Measurements from ENCODE around the gene ANAPC16. TPM values are rescaled to one million over a fixed set of nuclear protein-coding genes. Genes with fewer than 3 reads are reported as not detected.
"Not testable (repeated sequence)": the region's sequence is repeated elsewhere in the genome, so short reads cannot be mapped to it uniquely, and the experiment has no call there.

The ANAPC16 gene
- polyA plus RNA-seq, 1 donor from 2014 or later = 426 TPM

GRCh38 chr10:72194949-72195348, 20.9 kb upstream of the ANAPC16 start:
- H3K9me3 Mint-ChIP-seq = no peaks in the 10 kb centered on the region
- H3K4me1 Mint-ChIP-seq = peaks cover 0 to 1% (median 0%) of the 10 kb centered on the region in 3 donors
- peaks cover 3% of the 10 kb centered on the region for H3K36me3 Mint-ChIP-seq
- no peak overlapping the region for H3K4me3 Mint-ChIP-seq
- H3K27ac Mint-ChIP-seq = no peak overlapping the region
- no peaks in the 10 kb centered on the region for H3K27me3 Mint-ChIP-seq

DNA sequence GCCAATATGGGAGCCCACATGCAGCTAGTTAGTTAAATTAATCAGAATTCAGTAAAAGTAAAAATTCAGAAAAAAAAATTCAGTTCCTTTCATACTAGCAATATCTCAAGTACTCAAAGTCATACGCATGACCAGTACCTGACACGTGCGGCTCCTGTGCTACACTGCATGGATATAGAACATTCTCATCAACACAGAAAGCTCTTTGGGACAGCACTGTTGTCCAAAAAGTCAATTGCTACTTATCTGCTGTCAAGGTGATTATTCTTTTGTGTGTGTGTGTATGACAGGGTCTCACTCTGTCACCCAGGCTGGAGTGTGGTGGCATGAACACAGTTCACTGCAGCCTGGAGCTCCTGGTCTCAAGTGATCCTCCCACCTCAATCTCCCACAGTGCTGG, 14.9 kb upstream of the ANAPC16 start:
- H3K4me1 Mint-ChIP-seq = peaks cover 0 to 2% (median 0%) of the 10 kb centered on the region in 3 donors
- no peak overlapping the region for H3K4me3 Mint-ChIP-seq
- no peaks in the 10 kb centered on the region for H3K27me3 Mint-ChIP-seq
- H3K36me3 Mint-ChIP-seq = peaks cover 3% of the 10 kb centered on the region
- H3K27ac Mint-ChIP-seq = no peak overlapping the region
- no peaks in the 10 kb centered on the region for H3K9me3 Mint-ChIP-seq

GRCh38 chr10:72201293-72201692, 14.5 kb upstream of the ANAPC16 start:
- peaks cover 0 to 2% (median 0%) of the 10 kb centered on the region in 3 donors for H3K4me1 Mint-ChIP-seq
- H3K9me3 Mint-ChIP-seq = no peaks in the 10 kb centered on the region
- H3K4me3 Mint-ChIP-seq = no peak overlapping the region
- no peak overlapping the region for H3K27ac Mint-ChIP-seq
- no peaks in the 10 kb centered on the region for H3K27me3 Mint-ChIP-seq
- H3K36me3 Mint-ChIP-seq = peaks cover 3% of the 10 kb centered on the region

GRCh38 chr10:72204296-72204695, 11.5 kb upstream of the ANAPC16 start:
- Mint-ChIP-seq H3K36me3 (peaks cover 3% of the 10 kb centered on the region), H3K4me1 (peaks cover 0 to 2% (median 0%) of the 10 kb centered on the region in 3 donors), H3K27me3 (no peaks in the 10 kb centered on the region), H3K4me3 (no peak overlapping the region), H3K27ac (no peak overlapping the region), H3K9me3 (no peaks in the 10 kb centered on the region)

GRCh38 chr10:72204724-72205123, 11.1 kb upstream of the ANAPC16 start:
- no peaks in the 10 kb centered on the region for H3K27me3 Mint-ChIP-seq
- no peaks in the 10 kb centered on the region for H3K9me3 Mint-ChIP-seq
- peaks cover 0 to 2% (median 0%) of the 10 kb centered on the region in 3 donors for H3K4me1 Mint-ChIP-seq
- H3K36me3 Mint-ChIP-seq = peaks cover 3% of the 10 kb centered on the region
- H3K27ac Mint-ChIP-seq = no peak overlapping the region
- no peak overlapping the region for H3K4me3 Mint-ChIP-seq

- Mint-ChIP-seq H3K27me3 (no peaks in the 10 kb centered on the region), H3K27ac (no peak overlapping the region), H3K9me3 (no peaks in the 10 kb centered on the region), H3K4me1 (peaks cover 0 to 4% (median 2%) of the 10 kb centered on the region in 3 donors), H3K36me3 (peaks cover 3% of the 10 kb centered on the region), H3K4me3 (no peak overlapping the region)
Measured at GRCh38 chr10:72206511-72207229, 9.1 kb upstream of the ANAPC16 start.

GRCh38 chr10:72208526-72208925, 7.3 kb upstream of the ANAPC16 start:
- not testable (repeated sequence) for H3K4me1 Mint-ChIP-seq, H3K27me3 Mint-ChIP-seq, H3K36me3 Mint-ChIP-seq, H3K27ac Mint-ChIP-seq, H3K9me3 Mint-ChIP-seq
- peak overlapping the region in 1 of 4 donors; percentile 8 for H3K4me3 Mint-ChIP-seq

DNA sequence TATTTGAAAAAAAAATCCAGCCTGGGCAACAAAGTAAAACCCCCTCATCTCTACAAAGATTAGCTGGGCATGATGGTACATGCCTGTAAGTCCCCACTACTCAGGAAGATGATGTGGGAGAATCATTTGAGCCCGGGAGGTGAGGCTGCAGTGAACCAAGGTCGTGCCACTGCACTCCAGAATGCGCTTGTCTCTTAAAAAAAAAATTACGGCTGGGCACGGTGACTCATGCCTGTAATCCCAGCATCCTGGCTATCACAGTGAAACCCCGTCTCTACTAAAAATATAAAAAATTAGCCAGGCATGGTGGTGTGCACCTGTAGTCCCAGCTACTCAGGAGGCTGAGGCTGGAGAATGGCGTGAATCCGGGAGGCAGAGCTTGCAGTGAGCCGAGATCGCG, 4.4 kb upstream of the ANAPC16 start:
- not testable (repeated sequence) for H3K36me3 Mint-ChIP-seq, H3K27me3 Mint-ChIP-seq, H3K9me3 Mint-ChIP-seq, H3K27ac Mint-ChIP-seq, H3K4me3 Mint-ChIP-seq
- H3K4me1 Mint-ChIP-seq = peaks cover 9 to 12% (median 11%) of the 10 kb centered on the region in 3 donors

GRCh38 chr10:72211832-72212231, 4.0 kb upstream of the ANAPC16 start:
- not testable (repeated sequence) for H3K27ac Mint-ChIP-seq, H3K27me3 Mint-ChIP-seq, H3K9me3 Mint-ChIP-seq, H3K36me3 Mint-ChIP-seq, H3K4me3 Mint-ChIP-seq
- peaks cover 9 to 13% (median 13%) of the 10 kb centered on the region in 3 donors for H3K4me1 Mint-ChIP-seq

DNA sequence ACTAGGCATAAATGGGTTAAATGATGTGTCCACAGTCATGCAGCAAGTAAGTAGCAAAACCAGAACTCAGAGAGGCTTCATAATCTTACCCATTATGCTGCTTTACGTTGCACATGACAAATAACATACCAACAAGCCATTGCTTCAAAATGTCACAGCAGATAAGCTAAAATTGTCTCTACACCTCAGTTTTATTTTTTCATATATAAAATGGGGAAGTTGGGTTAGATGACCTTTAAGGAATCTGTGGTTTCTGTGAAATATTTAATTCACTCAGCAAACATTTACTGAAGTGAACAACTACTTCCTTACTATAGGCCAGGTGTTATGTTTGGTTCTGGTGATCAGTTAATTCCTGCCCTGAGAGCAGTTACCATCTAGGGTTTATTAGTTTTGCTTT, 2.5 kb downstream of the ANAPC16 start:
- no peaks in the 10 kb centered on the region for H3K9me3 Mint-ChIP-seq
- peak overlapping the region; percentile 79 to 96 (median 91) for H3K4me3 Mint-ChIP-seq
- peak overlapping the region; percentile 88 to 94 (median 89) for H3K27ac Mint-ChIP-seq
- no peaks in the 10 kb centered on the region for H3K36me3 Mint-ChIP-seq
- peaks cover 28 to 34% (median 32%) of the 10 kb centered on the region in 3 donors for H3K4me1 Mint-ChIP-seq
- H3K27me3 Mint-ChIP-seq = peaks cover 2% of the 10 kb centered on the region

DNA sequence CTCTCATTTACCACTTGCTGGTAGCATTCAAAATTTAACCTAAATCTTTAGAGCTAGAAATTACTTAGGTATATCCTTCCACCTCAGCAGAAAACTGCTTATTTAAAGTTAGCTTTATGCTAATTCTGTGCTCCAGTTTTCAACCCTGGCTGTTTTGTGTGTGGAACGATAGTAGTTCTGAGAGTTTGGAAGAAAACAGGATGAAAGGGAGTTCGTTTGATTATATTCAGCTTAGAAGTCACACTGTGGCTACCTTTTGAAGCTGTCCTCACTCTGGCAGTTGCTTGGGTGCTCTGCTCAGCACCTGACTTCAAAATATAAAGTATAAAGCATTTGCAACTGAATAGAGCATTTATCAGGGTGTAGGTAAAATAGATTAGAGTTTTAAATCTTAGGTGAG, 2.9 kb downstream of the ANAPC16 start:
- peaks cover 2% of the 10 kb centered on the region for H3K27me3 Mint-ChIP-seq
- no peaks in the 10 kb centered on the region for H3K36me3 Mint-ChIP-seq
- H3K27ac Mint-ChIP-seq = peak overlapping the region; percentile 88 to 94 (median 89)
- H3K4me1 Mint-ChIP-seq = peaks cover 32 to 37% (median 36%) of the 10 kb centered on the region in 3 donors
- H3K9me3 Mint-ChIP-seq = no peaks in the 10 kb centered on the region
- H3K4me3 Mint-ChIP-seq = peak overlapping the region; percentile 79 to 96 (median 91)

- peak overlapping the region; percentile 79 to 96 (median 91) for H3K4me3 Mint-ChIP-seq
- peaks cover 37 to 40% (median 39%) of the 10 kb centered on the region in 3 donors for H3K4me1 Mint-ChIP-seq
- no peaks in the 10 kb centered on the region for H3K36me3 Mint-ChIP-seq
- H3K27ac Mint-ChIP-seq = peak overlapping the region; percentile 45 to 94 (median 89)
- H3K9me3 Mint-ChIP-seq = no peaks in the 10 kb centered on the region
- H3K27me3 Mint-ChIP-seq = peaks cover 2% of the 10 kb centered on the region
Measured at GRCh38 chr10:72219235-72219814, 3.5 kb downstream of the ANAPC16 start.

- Mint-ChIP-seq H3K4me3 (peak overlapping the region in 1 of 4 donors; percentile 75), H3K36me3 (no peaks in the 10 kb centered on the region)
Measured at GRCh38 chr10:72220637-72221036, 4.8 kb downstream of the ANAPC16 start.

DNA sequence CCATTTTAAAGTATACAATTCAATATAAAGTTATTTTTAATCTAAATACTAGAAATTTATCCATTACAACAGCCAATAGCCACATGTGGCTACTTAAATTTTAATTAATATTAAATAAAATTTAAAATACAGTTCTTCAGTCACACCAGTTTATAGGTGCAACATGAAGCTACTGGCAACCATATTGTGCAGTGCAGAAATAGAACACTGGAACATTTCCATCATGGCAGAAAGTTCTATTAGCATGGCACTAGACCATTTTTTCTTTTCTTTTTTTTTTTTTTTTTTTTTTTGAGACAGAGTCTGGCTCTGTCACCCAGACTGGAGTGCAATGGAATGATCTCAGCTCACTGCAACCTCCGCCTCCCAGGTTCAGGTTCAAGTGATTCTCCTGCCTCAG, 5.5 kb downstream of the ANAPC16 start:
- H3K4me1 Mint-ChIP-seq = peaks cover 35 to 37% (median 36%) of the 10 kb centered on the region in 3 donors
- no peak overlapping the region for H3K4me3 Mint-ChIP-seq
- no peaks in the 10 kb centered on the region for H3K9me3 Mint-ChIP-seq
- no peak overlapping the region for H3K27ac Mint-ChIP-seq
- H3K27me3 Mint-ChIP-seq = no peaks in the 10 kb centered on the region
- H3K36me3 Mint-ChIP-seq = no peaks in the 10 kb centered on the region

More at GRCh38 chr10:72220637-72221036, 4.8 kb downstream of the ANAPC16 start:
- H3K27ac Mint-ChIP-seq = no peak overlapping the region
- no peaks in the 10 kb centered on the region for H3K9me3 Mint-ChIP-seq
- peaks cover 35 to 38% (median 38%) of the 10 kb centered on the region in 3 donors for H3K4me1 Mint-ChIP-seq
- H3K27me3 Mint-ChIP-seq = no peaks in the 10 kb centered on the region

- H3K4me3 Mint-ChIP-seq = peak overlapping the region in 3 of 4 donors; percentile 34 to 49 (median 39)
- no peaks in the 10 kb centered on the region for H3K9me3 Mint-ChIP-seq
- no peaks in the 10 kb centered on the region for H3K36me3 Mint-ChIP-seq
- peak overlapping the region; percentile 79 to 88 (median 86) for H3K27ac Mint-ChIP-seq
- no peaks in the 10 kb centered on the region for H3K27me3 Mint-ChIP-seq
- peaks cover 36 to 42% (median 42%) of the 10 kb centered on the region in 3 donors for H3K4me1 Mint-ChIP-seq
Measured at GRCh38 chr10:72223743-72224101, 7.9 kb downstream of the ANAPC16 start.

DNA sequence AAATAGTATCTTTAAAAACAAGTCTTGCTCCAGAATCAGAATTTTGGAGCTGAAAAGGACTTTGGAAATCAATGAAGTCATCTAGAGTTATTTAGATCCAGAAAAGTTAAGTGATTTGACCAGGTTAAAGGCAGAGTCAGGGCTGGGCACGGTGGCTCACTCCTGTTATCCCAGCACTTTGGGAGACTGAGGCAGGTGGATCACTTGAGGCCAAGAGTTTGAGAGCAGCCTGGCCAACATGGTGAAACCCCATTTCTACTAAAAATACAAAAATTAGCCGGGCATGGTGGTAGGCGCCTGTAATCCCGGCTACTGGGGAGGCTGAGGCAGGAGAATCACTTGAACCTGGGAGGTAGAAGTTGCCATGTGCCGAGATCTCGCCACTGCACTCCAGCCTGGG, 8.4 kb downstream of the ANAPC16 start:
- H3K27me3 Mint-ChIP-seq, H3K9me3 Mint-ChIP-seq, H3K36me3 Mint-ChIP-seq: not testable (repeated sequence)
- Mint-ChIP-seq H3K27ac (peak overlapping the region in 2 of 3 donors; percentile 79 to 88), H3K4me3 (peak overlapping the region in 3 of 4 donors; percentile 39 to 55 (median 49)), H3K4me1 (peaks cover 33 to 40% (median 39%) of the 10 kb centered on the region in 3 donors)
